Urothelium cell line (cell line): ENCODE measurements around the gene POTEB2.
"Not testable (repeated sequence)": the region's sequence is repeated elsewhere in the genome, so short reads cannot be mapped to it uniquely, and the experiment has no call there.

Experiments
- DNase-seq: peaks from one replicate; pipeline ENCODE4 v3.0.0; 2011; ENCODE audit warnings: low spot score, mixed read lengths
- FAIRE-seq: peaks from 2 replicates; lab custom pipeline; 2011; peaks lifted over from hg19 to GRCh38; lab: Jason Lieb, UNC

Gene POTEB2

GRCh38 chr15:20866214-20866613 is at the start of gene POTEB2:
Gene POTEB2 (minus strand): TSS chr15:20866314. CDS start chr15:20866281, 33 bp downstream.
- DNase-seq, FAIRE-seq: not testable (repeated sequence)

GRCh38 chr15:20879916-20880315 is 13.8 kb upstream of the POTEB2 start:
- not testable (repeated sequence) for DNase-seq, FAIRE-seq

GRCh38 chr15:20878464-20878863 is 12.3 kb upstream of the POTEB2 start:
- FAIRE-seq = not testable (repeated sequence)

GRCh38 chr15:20877819-20878218 is 11.7 kb upstream of the POTEB2 start:
- peak; percentile 17 for FAIRE-seq
- not testable (repeated sequence) for DNase-seq

More at GRCh38 chr15:20878464-20878863, 12.3 kb upstream of the POTEB2 start:
- DNase-seq = not testable (repeated sequence)
